Superior temporal gyrus (tissue), 1 donor: ENCODE results near the gene PITRM1.
"Not testable (repeated sequence)": the region's sequence is repeated elsewhere in the genome, so short reads cannot be mapped to it uniquely, and the experiment has no call there.

ENCODE experiments used
- DNase-seq: peaks from one replicate; pipeline ENCODE4 v3.0.0-alpha.2; 2016; ENCODE audit errors: extremely low spot score

Gene PITRM1

DNA sequence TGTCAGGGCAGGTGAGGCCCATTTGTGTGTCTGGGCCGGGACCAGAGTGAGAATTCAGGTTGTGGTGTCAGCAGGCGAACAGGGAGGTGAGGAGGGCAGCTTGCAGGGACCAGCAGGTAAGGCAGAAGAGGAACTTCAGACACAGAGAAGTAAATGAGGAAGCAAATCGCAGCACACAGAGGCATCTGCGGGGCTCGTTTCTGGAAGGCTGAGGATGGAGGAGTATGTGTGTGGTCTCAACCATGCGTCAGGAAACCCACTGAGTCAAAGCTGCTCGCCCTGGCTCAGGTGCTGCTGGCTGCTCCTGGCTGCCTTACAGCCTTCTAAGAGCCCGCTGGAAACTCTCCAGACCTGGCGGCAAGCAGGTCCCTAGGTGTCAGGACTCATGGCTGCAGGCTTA, 26.9 kb upstream of the PITRM1 start:
- no peak for DNase-seq

- no peak for DNase-seq
Observed at GRCh38 chr10:3198900-3199299, 26.3 kb upstream of the PITRM1 start.

GRCh38 chr10:3197348-3198003, 24.9 kb upstream of the PITRM1 start:
- DNase-seq: peak; percentile 81

GRCh38 chr10:3196958-3197347, 24.4 kb upstream of the PITRM1 start:
- no peak for DNase-seq

DNA sequence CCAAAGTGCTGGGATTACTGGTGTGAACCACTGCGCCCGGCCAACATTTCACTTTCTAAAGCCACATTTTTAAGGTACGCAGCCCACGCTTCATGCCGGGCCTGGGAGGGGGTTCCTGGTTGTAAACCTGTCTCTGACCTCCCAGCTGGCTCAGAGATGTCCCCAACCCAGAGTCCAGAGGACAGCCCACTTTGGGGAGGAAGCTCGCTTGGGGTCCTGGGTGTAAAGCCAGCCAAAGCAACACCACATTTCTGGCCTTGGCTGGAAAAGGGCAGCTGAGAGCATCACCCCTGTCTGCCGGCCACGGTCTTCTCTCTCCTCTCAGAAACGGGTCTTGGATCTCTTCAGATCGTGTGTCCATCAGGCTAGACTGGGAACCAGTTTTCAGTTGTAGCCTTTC, 23.9 kb upstream of the PITRM1 start:
- DNase-seq: no peak

- no peak for DNase-seq
Observed at GRCh38 chr10:3195726-3196125, 23.1 kb upstream of the PITRM1 start.

DNA sequence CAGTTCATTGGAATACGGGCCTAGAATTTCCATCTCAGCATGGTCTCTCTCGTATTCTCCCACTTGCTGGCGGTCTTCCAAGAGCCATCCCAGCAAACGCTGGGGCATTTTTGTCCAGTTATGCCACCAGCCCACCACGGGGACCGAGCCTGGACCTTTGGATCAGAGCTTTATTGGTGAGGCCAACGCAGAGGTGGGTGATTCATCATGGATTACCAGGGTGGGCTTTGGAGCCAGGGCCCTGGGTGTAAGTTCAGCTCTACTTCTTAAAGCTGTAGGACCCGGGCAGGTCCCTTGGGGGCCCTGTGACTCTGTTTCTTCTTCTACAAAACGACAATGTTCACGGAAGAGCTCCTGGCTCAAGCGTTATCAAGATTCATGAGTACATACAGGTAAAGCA, 22.7 kb upstream of the PITRM1 start:
- no peak for DNase-seq

DNA sequence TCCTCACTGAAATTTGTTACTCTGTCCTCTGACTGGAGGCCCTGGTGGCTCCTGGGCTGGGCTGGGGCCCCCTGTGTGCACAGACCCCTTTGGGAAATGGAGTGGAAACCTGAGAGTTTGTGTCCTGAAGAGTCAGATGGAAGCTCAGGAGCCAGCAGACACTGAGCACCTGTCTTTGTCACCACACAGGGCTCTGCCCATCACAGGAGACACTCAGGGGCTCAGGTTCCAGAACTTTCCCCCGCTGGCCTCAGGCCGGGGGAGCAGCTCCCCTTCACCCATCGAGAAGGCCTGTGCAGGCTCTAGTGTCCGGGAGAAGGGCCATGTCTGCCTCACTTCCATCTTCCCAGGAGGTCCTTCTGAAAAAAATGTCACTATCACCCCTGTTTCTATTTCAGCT, 22.3 kb upstream of the PITRM1 start:
- DNase-seq: no peak

GRCh38 chr10:3193751-3194150, 21.2 kb upstream of the PITRM1 start:
- DNase-seq: no peak

GRCh38 chr10:3192856-3193635, 20.5 kb upstream of the PITRM1 start:
- peak; percentile 89 for DNase-seq

DNA sequence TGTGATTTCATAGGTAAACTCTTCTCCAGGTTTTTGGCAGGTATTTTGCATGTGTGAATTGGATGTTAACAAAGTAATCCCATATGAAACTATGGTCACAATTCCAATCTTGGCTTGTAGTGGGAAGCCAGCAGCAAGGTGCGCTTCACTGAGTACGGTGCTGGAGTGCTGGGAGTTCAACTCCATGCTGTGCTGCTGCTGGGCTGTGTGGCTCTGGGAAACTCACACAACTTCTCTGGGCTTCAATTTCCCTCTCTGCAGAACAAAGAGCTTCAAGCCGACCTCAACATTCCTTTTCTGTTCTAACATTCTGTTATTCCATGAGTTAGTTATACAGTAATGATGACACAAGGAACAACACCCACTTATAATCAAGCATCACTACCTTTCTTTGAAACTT, 18.2 kb upstream of the PITRM1 start:
- DNase-seq: no peak

GRCh38 chr10:3187229-3187628, 14.6 kb upstream of the PITRM1 start:
- DNase-seq: not testable (repeated sequence)

DNA sequence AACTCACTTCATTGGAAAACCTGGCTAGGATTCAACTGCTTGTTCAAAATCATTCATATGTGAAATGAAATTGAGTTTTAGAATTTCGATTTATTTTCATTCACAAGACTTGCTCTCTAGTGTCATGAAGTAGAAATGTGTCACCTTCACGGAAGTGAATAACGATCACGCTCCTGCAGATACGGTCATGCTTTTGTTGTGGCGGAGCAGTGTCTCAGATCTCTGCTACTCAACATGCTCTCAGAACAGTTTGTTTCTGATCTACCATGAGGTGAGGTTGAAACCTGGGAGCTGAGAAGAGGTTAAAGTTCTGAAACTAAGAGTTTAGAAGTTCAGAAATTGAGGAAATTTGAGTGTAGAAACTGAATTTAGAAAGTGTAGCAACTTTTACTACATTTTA, 13.8 kb upstream of the PITRM1 start:
- DNase-seq: no peak

DNA sequence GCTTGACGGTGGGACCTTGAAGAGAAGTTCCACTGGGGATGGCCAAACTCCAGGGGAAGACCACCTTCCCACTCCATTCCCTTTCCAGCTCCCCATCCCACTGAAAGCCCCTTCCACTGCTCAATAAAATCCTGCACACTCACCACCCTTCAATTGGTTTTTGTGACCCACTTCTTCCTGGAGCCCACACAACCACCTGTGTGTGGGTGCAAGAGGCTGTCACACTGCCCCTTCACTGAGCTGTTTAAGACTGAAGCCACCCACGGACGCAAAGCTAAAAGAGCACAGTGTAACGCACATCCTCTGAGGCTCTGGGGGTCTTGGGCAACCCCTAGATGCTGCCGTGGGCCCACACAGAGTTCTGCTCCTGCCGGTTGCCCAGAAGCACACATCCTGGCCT, 12.8 kb upstream of the PITRM1 start:
- no peak for DNase-seq

GRCh38 chr10:3180355-3181025, 7.9 kb upstream of the PITRM1 start:
- DNase-seq: no peak

DNA sequence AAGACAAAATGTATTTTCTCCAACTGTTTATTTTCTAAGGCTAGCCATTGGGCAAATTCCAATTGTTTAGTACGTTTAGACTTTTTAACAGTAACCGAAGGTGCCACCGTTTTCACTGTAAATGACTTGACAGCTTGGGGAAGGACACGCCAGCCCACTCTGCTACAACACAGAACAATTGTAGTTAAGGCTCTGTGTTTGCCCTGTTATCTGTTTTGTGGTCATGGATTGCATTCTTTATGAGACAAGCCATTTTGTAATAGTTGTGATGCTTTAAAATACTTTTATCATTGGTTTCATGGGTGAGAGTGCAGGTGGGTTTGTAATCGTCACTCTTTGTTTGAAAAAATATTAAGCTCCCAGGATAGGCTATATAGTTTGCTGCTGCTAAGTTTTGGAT, 6.6 kb upstream of the PITRM1 start:
- DNase-seq: no peak

- no peak for DNase-seq
Observed at GRCh38 chr10:3178042-3178441, 5.5 kb upstream of the PITRM1 start.

GRCh38 chr10:3173171-3173878, 743 bp upstream of the PITRM1 start:
- DNase-seq: no peak

GRCh38 chr10:3172081-3172445, 519 bp downstream of the PITRM1 start:
- peak; percentile 35 for DNase-seq

- DNase-seq: not testable (repeated sequence)
Observed at GRCh38 chr10:3171488-3171887, 1.1 kb downstream of the PITRM1 start.

- DNase-seq: no peak
Observed at GRCh38 chr10:3169673-3170072, 2.9 kb downstream of the PITRM1 start.

- DNase-seq: peak; percentile 27
Observed at GRCh38 chr10:3169271-3169670, 3.3 kb downstream of the PITRM1 start.
